Measurements from ENCODE around the gene KLHDC9. TPM values are rescaled to one million over a fixed set of nuclear protein-coding genes. Genes with fewer than 3 reads are reported as not detected.

KLHDC9 gene
- total RNA-seq, 4 donors from 2014 or later: 5.1 to 8.3 (median 7.6) TPM

- 72% methylated on average over 9 of the region's 9 CpGs for WGBS
- DNase-seq (ENCODE audit: extremely low spot score): no peak
- Histone ChIP-seq H3K4me3 (no peak overlapping the region), H3K36me3 (no peaks in the 10 kb centered on the region), H3K9me3 (no peaks in the 10 kb centered on the region), H3K4me1 (no peaks in the 10 kb centered on the region), H3K27ac (replicated peaks in 1 of 4) (no peak overlapping the region), H3K27me3 (peaks cover 0 to 5% (median 0%) of the 10 kb centered on the region in 4 donors)
- intact Hi-C loops (cut with DNase I): no loop called here
- TF ChIP-seq CTCF (IDR thresholded peaks at IDR 0.05): peak; percentile 25 to 46 (median 27)
- TF ChIP-seq POLR2A (IDR thresholded peaks at IDR 0.05; ENCODE audit: low read depth): no peak
These were observed 26.2 kb upstream of the KLHDC9 start for GRCh38 chr1:161071886-161072371.

GRCh38 chr1:161072751-161073449, 25.3 kb upstream of the KLHDC9 start:
- Histone ChIP-seq H3K36me3 (no peaks in the 10 kb centered on the region), H3K27ac (replicated peaks in 1 of 4) (no peak overlapping the region), H3K4me1 (no peaks in the 10 kb centered on the region), H3K27me3 (peaks cover 0 to 5% (median 0%) of the 10 kb centered on the region in 4 donors), H3K4me3 (no peak overlapping the region), H3K9me3 (no peaks in the 10 kb centered on the region)
- TF ChIP-seq CTCF (IDR thresholded peaks at IDR 0.05): no peak
- DNase-seq (ENCODE audit: extremely low spot score): no peak
- 83% methylated on average over 19 of the region's 19 CpGs for WGBS
- intact Hi-C loops (cut with DNase I): no loop called here

- Histone ChIP-seq H3K36me3 (no peaks in the 10 kb centered on the region), H3K27ac (replicated peaks in 1 of 4) (no peak overlapping the region), H3K4me3 (no peak overlapping the region), H3K4me1 (no peaks in the 10 kb centered on the region), H3K27me3 (peaks cover 0 to 8% (median 0%) of the 10 kb centered on the region in 4 donors), H3K9me3 (no peaks in the 10 kb centered on the region)
- intact Hi-C loops (cut with DNase I): no loop called here
- DNase-seq (ENCODE audit: extremely low spot score): no peak
- TF ChIP-seq EP300 (IDR thresholded peaks at IDR 0.05) (no peak), POLR2AphosphoS5 (IDR thresholded peaks at IDR 0.05) (no peak), CTCF (IDR thresholded peaks at IDR 0.05) (no peak), POLR2A (IDR thresholded peaks at IDR 0.05; ENCODE audit: low read depth) (no peak)
- 81% methylated on average over 6 of the region's 7 CpGs for WGBS
These were observed 24.6 kb upstream of the KLHDC9 start for GRCh38 chr1:161073474-161074121.

GRCh38 chr1:161074676-161075368, 23.3 kb upstream of the KLHDC9 start:
- no peak overlapping the region for H3K4me3 ChIP-seq
- WGBS: 94% methylated on average over 10 of the region's 12 CpGs

GRCh38 chr1:161076410-161076809, 21.8 kb upstream of the KLHDC9 start:
- intact Hi-C loops (cut with DNase I): no loop called here
- TF ChIP-seq POLR2AphosphoS5 (IDR thresholded peaks at IDR 0.05): no peak
- TF ChIP-seq CTCF (IDR thresholded peaks at IDR 0.05): no peak
- TF ChIP-seq EP300 (IDR thresholded peaks at IDR 0.05): no peak
- no peak for TF ChIP-seq POLR2A (IDR thresholded peaks at IDR 0.05; ENCODE audit: low read depth)
- H3K27me3 ChIP-seq: peaks cover 0 to 17% (median 0%) of the 10 kb centered on the region in 4 donors
- H3K4me1 ChIP-seq: no peaks in the 10 kb centered on the region
- no peak overlapping the region for H3K4me3 ChIP-seq
- no peak for DNase-seq (ENCODE audit: extremely low spot score)
- H3K27ac ChIP-seq (replicated peaks in 1 of 4): no peak overlapping the region
- H3K36me3 ChIP-seq: no peaks in the 10 kb centered on the region
- no peaks in the 10 kb centered on the region for H3K9me3 ChIP-seq

More at GRCh38 chr1:161074676-161075368, 23.3 kb upstream of the KLHDC9 start:
- no peaks in the 10 kb centered on the region for H3K4me1 ChIP-seq
- TF ChIP-seq POLR2A (IDR thresholded peaks at IDR 0.05; ENCODE audit: low read depth): no peak
- no peak for TF ChIP-seq POLR2AphosphoS5 (IDR thresholded peaks at IDR 0.05)
- no peak for TF ChIP-seq EP300 (IDR thresholded peaks at IDR 0.05)
- H3K36me3 ChIP-seq: no peaks in the 10 kb centered on the region
- no peaks in the 10 kb centered on the region for H3K9me3 ChIP-seq
- DNase-seq (ENCODE audit: extremely low spot score): no peak
- intact Hi-C loops (cut with DNase I): no loop called here
- H3K27me3 ChIP-seq: peaks cover 0 to 14% (median 0%) of the 10 kb centered on the region in 4 donors
- no peak overlapping the region for H3K27ac ChIP-seq (replicated peaks in 1 of 4)

Measured in esophagus muscularis mucosa (tissue), 4 donors.